HuH-7 (cell line): Measurements from ENCODE around the gene RNF152.
"Not testable (repeated sequence)": the region's sequence is repeated elsewhere in the genome, so short reads cannot be mapped to it uniquely, and the experiment has no call there.

Source experiments
- DNase-seq: peaks from one replicate; pipeline ENCODE4 v3.0.0; 2011; ENCODE audit warnings: low spot score

The RNF152 gene

DNA sequence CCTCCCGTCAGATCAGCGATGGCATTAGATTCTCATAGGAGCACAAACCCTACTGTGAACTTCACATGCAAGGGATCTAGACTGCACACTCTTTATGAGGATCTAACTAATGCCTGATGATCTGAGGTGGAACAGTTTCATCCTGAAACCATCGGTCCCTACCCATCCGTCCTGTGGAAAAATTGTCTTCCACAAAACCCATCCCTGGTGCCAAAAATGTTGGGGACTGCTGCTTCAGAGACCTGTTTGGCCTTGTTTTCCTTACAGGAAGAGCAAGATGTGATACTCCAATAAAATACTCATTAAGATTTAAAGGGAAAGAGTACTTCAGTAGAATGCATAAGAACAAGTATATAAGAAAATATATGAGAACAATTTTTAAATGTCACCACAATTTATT is 71.1 kb downstream of the RNF152 start:
- no peak for DNase-seq

DNA sequence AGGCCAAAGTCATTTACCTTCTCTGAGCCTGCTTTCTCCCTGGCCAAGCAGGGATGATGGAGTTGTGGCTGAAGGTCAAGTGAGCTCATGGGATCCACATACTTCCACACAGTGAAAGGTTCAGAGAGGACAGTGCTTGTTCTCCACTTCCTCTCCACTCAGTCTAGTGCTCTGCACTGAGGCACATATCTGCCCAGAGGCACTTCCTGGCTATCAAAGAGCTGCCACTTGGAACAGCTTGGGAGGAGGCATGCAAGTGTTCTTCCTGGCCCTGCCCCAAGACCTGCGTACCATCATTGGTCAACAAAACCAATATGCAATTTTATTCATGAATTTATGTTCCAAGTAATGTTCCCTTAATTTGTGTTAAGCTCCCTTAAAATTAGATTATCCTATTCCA is 71.9 kb downstream of the RNF152 start:
- DNase-seq = no peak

DNA sequence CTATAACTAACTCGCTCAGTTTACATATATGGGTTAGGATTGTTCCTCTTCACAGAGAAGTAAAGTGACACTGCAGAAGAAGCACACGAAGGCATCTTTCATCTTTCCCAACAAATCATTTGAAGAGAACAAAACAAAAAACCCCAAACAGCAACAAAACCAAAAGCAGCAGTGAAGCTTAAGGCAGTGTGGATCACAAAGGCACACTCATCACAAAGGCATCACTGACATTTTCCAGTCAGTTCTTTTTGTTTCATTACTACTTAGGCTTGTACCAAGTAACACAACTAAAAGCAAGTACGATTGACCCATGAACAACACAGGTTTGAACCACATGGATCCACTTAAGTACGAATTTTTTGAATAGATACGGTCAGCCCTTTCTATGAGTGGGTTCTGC is 75.7 kb downstream of the RNF152 start:
- no peak for DNase-seq

DNA sequence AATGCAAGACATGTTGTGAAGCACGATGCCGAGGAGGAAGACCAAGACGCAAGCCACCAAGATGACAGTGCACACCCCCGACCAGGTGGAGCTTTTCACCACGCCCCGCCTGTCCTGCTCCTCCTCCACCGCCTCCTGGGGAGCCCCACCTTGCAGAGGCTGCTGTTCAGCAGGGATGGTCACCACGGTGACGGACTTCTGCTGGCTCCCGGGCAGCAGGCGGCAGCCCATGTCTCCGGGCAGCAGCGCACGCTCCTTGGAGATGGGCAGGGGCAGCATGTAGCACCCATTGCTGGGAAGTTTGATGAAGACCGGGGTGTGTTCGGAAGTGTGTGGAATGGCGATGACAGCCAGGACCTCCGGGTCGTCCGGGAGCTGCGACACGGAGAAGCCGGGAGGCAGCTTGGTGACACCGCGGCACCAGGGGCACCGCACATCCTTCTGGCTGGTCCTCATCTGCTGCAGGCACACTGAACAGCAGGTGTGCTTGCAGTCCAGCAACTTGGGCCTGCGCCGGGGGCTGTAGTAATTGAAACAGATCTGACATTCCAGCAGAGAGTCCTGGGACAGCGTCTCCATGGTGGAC is 76.8 kb downstream of the RNF152 start:
- DNase-seq = no peak

DNA sequence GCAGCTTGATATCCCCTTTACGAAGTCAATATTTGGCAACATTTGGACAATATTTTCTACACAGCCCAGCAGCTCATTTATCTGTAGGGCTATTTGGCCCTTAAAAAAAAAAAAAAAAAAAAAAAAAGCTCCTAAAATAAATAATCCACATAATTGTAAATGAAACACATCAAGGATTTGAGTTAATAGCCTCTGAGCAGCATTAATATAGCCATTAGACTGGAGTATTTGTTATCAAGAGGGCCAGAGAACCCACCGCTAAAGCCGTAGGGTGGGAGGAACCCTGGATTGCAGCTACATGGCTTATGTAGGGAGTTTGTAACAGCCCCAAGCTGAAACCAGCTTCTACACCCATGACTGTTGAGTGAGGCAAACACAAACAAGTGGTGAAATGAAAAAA is 84.5 kb downstream of the RNF152 start:
- DNase-seq = no peak

DNA sequence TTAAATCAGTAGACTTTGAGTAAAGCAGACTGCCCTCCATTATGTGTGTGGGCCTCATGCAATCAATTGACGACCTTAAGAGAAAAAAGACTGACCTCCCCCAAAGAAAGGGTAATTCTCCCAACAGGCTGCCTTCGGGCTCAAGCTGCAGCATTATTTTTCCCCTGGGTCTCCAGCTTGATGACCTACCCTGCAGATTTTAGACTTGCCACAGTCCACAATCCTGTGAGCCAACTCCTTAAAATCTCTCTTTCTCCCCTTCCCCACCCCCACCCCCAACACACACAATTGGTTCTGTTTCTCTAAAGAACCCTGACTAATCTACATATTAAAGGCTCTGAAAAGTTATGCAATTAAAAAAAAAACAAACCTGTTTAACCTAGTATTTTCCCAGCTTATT is 89.4 kb downstream of the RNF152 start:
- DNase-seq = no peak

DNA sequence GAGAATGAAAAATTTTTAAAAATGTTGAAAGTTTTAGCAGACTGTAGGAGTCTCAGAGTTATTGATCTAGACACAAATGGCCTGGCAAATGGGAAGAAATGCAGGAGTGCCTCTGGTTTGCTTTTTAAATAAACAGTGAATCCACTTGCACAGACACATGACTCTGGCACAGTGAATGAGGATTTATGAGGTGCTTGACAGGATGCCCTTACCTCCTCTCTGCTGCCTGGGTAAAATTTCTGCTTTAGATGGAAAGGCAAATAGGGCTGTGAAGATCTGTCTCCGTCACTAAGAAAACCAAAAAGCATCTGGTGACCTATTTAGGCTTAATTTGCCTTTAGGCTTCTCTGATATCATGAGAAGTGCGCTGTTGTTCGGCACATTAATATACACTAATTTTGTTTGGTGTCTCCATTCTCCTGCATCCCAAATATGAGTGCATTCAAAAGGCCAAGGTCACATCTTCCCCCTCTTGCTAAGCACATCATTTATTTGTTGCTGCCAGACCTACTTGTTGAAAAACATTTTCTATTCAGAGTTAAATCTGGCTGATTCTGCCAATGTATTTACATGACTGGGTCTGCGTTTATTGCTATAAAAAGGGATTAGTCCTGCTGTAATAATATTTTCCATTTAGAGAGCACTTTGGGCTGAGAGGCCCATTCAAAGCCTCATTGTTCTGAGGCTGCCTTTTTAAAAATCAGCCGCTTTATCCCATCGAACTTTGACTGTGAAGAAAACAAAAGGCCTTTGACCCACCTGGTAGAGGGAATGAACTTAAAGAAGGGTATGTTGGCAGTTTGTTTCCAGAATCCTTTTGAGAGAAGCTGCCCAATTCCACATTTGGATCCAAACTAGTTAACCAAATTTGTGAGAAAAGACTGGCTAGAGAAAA is 94.9 kb downstream of the RNF152 start:
- no peak for DNase-seq

DNA sequence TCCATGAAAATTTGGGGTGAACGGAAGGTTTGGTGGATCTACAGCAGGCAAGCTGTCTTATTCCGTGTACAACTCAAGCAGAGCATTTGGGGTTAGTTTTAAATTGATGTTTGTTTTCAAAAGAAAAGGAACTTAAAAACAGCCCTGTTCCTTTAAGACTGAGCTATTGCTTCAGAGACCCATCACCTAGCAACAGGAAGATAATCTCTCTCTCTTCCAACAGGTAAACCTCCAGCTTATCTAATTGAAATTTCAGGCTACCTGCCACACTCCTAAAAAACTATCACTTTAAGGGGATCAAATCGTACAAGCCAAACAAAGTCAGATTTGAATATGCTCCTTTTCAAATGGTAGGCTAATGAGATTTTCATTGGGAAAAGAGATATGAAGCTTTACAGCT is 101.8 kb downstream of the RNF152 start:
- no peak for DNase-seq

DNA sequence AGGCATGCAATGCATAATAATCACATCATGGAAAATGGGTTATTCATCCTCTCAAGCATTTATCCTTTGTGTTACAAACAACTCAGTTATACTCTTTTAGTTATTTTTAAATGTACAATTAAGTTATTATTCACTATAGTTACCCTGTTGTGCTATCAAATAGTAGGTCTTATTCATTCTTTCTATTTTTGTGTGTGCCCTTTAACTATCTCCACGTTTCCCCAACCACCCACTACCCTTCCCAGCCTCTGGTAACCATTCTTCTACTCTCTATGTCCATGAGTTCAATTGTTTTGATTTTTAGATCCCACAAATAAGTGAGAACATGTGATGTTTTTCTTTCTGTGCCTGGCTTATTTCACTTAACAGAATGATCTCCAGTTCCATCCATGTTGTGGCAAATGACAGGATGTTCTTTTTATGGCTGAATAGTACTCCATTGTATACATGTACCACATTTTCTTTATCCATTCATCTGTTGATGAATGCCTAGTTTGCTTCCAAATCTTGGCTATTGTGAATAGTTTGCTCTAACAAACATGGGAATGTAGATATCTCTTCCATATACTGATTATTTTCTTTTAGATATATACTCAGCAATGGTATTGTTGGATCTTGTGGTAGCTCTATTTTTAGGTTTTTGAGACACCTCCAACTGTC is 105.7 kb downstream of the RNF152 start:
- not testable (repeated sequence) for DNase-seq

DNA sequence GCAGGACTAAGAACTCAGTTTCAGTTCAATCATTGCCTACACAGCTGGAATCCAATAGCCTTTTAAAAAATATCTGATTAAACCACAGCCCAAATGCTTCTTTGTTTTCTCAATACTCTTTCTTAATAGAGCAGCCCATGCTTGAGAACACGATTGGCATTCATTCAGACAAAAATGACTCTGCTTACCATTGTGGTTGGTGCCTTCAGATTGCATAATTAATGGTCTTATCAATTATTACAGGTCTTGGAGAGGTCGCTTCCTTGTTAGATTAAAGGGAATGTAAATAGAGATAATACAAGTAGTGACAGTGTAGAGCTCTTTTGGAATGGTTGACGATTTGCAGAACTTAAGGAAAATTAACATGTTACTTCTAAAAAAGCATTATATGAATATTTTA is 107.2 kb downstream of the RNF152 start:
- DNase-seq = no peak

DNA sequence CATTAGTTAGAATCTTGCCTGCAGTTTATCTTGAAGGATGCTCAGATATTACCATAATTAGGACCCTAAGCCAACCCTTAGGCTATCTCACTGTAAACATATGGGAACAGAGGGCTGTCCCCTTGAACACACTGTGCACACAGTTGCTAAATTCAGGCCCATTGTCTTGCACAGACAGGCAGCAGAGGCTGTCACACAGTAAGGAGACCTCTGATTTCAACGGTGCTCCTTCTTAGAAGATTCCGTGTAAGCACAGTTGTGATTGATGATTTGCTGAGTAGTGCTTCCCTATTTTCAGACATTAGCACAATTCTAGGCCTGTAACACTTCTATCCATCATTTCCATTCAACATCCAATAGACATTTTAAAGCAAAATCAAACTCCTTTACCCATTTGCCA is 108.0 kb downstream of the RNF152 start:
- no peak for DNase-seq

DNA sequence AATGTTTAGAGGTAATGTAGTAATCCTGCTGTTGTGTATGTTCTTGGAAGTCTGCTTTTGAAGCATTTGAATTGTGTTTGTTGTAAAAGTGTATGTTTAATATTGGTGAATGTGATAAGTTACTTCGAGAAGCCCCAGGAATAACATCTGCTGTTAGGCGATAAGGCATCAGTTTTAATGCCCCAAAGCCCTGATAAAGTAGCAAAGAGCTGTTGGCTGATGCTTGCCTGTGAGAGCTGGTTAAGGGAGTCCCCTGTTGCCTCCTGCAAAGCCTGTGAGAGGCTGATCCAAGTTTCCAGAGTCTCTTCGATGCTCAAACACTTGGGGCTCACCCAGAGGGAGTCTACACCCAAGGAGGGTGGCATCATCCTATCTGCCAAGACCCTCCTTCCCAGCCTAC is 110.3 kb downstream of the RNF152 start:
- no peak for DNase-seq

DNA sequence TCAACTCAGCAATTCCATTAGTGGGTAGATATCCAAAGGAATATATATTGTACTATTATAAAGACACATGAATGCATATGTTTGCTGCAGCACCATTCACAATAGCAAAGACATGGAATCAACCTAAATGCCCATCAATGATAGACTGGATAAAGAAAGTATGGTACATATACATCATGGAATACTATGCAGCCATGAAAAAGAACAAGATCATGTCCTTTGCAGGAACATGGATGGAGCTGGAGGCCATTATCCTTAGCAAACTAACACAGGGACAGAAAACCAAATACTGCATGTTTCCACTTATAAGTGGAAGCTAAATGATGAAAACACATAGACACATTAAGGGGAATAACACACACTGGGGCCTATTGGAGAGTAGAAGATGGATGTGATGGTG is 116.6 kb downstream of the RNF152 start:
- not testable (repeated sequence) for DNase-seq

DNA sequence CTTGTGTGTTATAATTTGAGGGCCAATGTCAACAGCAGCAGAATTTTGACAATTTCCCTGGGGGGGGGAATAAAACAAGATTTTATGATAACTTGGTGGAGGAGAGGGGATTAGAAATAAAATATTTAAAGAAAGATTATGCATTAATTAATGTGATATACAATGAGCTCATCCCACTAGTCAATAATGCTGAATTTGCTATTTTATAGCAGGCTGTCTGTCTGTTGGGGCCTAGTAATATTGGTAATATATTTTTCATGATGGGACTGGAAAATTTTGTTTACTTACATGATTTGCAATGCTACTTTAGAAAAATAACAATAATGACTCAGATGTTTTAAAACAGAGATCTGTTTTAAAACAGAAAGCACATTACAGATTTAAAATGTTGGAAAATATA is 118.0 kb downstream of the RNF152 start:
- no peak for DNase-seq

DNA sequence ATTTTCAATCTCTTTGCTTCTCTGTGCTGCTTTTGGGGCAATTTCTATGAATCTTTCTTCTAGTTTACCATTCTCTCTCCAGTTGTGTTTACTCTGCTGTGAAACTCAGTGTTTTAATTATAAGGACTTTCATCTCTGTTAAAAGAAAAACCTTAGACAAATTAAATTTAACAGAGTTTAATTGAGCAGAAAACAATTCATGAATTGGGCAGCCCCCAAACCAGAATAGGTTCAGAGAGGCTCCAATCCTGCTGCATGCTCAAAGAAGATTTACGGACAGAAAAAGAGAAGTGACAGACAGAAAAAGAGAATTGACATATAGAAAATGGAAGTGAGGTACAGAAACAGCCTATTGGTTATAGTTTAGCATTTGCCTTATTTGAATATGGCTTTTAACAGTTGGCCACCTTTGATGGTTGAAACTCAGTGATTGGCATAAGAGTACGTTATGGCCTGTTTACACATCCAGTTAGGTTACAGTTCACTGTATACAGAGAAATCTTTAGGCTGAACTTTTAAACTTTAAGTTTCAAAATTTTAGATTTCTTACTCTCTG is 120.4 kb downstream of the RNF152 start:
- no peak for DNase-seq

DNA sequence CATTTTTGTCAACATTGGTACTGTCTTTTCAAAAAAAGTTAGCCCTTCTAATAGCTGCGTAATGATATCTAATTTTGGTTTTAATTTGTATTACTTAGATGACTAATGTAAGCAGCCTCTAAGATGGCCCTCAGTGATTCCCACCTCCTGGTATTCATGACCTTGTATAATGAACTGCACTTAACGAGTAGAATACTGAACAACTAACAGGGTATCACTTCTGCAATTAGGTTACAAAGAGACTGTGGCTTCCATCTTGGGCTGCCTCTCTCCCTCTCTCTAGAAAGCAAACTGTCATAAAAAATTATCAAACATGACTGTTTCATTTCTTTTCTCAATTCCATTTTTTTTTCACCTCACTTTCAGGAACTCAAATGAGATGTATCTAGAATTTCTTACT is 120.9 kb downstream of the RNF152 start:
- DNase-seq = no peak

DNA sequence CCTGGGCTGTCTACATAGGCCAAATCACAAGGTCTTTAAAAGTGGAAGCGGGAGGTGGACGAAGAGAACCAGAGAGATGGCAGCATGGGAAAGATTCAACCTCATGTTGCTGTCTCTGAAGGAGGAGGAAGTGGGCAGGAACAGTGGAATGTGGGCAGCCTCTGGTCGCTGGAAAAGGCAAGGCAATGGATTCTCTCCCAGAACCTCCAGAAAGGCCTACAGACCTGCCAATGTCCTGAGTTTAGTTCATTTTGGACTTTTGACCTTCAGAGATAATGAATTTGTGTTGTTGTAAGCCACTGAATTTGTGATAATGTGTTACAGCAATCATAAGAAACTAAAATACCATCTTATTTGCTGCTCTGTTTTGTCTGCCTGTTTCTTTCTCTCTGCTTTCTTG is 122.5 kb downstream of the RNF152 start:
- DNase-seq = no peak

DNA sequence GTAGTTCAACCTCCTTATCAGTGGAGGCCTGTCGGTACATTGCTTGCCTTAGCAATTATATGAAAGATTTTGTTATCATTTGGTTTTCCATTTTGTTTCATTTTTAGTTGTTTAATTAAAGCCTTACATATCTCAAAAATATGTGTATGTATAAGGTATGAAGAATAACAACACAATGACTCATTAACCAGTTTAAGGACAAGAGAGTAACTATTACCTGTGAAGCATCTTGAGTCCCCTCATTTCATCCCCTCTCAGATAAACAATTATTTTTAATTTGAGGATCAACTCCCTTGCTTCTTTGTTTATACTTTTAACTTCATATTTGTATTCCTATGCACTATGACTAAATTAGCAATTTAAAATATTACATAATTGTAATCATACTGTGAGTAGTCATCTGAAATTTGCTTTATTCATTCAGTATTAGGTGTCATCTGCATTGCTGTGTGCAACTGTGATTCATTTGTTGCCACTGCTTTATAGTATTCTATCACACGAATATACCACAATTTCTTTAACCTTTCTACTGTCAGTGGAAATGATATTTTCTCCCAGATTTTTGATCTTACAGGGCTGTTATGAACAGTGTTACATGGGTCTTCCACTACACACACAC is 126.4 kb downstream of the RNF152 start:
- no peak for DNase-seq

DNA sequence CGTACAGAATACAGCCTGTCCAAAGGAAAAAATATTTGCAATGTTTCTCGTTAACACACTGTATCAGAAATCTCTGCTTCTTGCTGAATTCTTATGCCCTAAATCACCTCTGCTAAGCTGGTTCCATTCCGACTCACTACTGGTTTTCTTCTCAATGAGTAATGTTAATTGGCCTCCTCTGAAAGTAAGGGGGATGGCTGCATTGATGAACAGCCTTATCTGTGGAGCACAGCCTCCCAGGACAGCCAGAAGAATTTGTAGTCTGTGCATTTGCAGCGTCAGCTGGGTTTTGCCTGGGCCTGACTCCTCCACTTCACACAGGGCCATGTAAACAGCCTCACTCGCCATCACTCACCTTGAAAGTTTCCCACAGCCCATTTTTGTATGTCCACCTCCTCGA is 127.7 kb downstream of the RNF152 start:
- DNase-seq = no peak

DNA sequence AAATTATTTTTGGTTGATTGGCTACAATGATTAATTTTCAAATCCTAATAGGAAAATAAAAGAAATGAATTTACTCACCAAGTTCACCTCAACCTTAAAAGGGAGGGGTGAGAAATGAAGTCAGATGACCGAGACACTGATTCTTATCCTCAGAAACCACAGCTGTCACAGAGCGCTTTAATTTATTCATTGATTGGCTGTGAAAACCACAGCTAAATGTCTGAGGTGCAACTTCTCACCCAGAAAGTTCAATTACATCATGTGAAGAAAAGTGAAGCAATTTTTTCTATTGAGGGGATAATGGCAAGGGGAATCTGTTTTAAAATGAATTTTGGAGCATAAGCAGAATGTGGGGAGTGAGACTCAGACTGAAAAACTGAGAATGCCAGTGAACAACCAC is 128.4 kb downstream of the RNF152 start:
- no peak for DNase-seq

DNA sequence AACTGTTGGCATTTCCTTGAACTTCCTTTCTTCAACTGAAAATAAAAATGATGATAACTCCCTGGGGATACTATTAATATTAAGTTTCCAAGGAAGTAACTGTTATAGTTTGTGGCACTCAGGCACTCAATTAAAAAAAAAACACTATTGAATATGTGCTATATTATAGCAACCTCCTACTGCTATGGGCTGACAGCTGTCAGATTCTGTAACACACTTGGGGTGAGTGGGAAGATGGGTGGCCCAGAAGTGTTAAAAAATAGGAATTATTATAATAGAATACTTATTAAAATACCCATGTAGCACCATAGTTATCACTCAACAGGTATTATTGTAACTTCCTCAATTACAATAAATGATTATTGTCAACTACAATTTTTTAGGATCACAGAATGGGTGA is 130.9 kb downstream of the RNF152 start:
- no peak for DNase-seq
